Inflammatory macrophage (primary cell): Measurements from ENCODE around the gene EFNA2.

Source experiments
- DNase-seq, 2 donors: peaks; one replicate each; pipeline ENCODE4 v3.0.0-alpha.2; 2020 to 2022

Gene EFNA2

GRCh38 chr19:1249298-1249989 is 36.2 kb upstream of the EFNA2 start:
- DNase-seq: peak; percentile 96 to 98

GRCh38 chr19:1249990-1250436 is 35.7 kb upstream of the EFNA2 start:
- DNase-seq: no peak

GRCh38 chr19:1250437-1251260 is 35.0 kb upstream of the EFNA2 start:
- DNase-seq: peak in 1 of 2 donors; percentile 36

GRCh38 chr19:1251330-1252220 is 34.1 kb upstream of the EFNA2 start:
- DNase-seq: peak; percentile 94 to 97

GRCh38 chr19:1252221-1252820 is 33.4 kb upstream of the EFNA2 start:
- peak; percentile 93 to 96 for DNase-seq

- DNase-seq: peak; percentile 92 to 94
These were observed 32.7 kb upstream of the EFNA2 start for GRCh38 chr19:1252821-1253513.

GRCh38 chr19:1253514-1254080 is 32.1 kb upstream of the EFNA2 start:
- DNase-seq: no peak

- peak in 1 of 2 donors; percentile 68 for DNase-seq
These were observed 31.6 kb upstream of the EFNA2 start for GRCh38 chr19:1254081-1254527.

GRCh38 chr19:1254530-1255185 is 31.0 kb upstream of the EFNA2 start:
- DNase-seq: no peak

- DNase-seq: no peak
These were observed 30.2 kb upstream of the EFNA2 start for GRCh38 chr19:1255186-1256161.

GRCh38 chr19:1256646-1257474 is 28.8 kb upstream of the EFNA2 start:
- no peak for DNase-seq

- DNase-seq: peak in 1 of 2 donors; percentile 47
These were observed 28.1 kb upstream of the EFNA2 start for GRCh38 chr19:1257475-1258162.

GRCh38 chr19:1258163-1258492 is 27.5 kb upstream of the EFNA2 start:
- no peak for DNase-seq

- no peak for DNase-seq
These were observed 26.9 kb upstream of the EFNA2 start for GRCh38 chr19:1258707-1259205.

- DNase-seq: peak; percentile 54 to 66
These were observed 26.3 kb upstream of the EFNA2 start for GRCh38 chr19:1259206-1259875.

GRCh38 chr19:1259876-1260748 is 25.6 kb upstream of the EFNA2 start:
- peak; percentile 52 to 76 for DNase-seq
